ENCODE data around the gene CCDC181. TPM values are rescaled to one million over a fixed set of nuclear protein-coding genes. Genes with fewer than 3 reads are reported as not detected.
"Not testable (repeated sequence)": the region's sequence is repeated elsewhere in the genome, so short reads cannot be mapped to it uniquely, and the experiment has no call there.

CCDC181 gene
- total and polyA plus RNA-seq, 9 donors = 4.1 to 10.9 (median 5.8) TPM

GRCh38 chr1:169426174-169426705 lies 1.0 kb downstream of the CCDC181 start:
- Histone ChIP-seq H3K27me3 (no peaks in the 10 kb centered on the region), H3K9me3 (no peaks in the 10 kb centered on the region), H3K4me1 (ENCODE audit: insufficient read depth) (no peaks in the 10 kb centered on the region), H3K4me3 (no peak overlapping the region), H3K36me3 (no peaks in the 10 kb centered on the region), H3K27ac (no peak overlapping the region)
- intact Hi-C loops (cut with DNase I) = no loop called here
- WGBS, 3 donors = 29 to 47% (median 31%) methylated on average over 6 of the region's 6 CpGs
- TF ChIP-seq EP300 (IDR thresholded peaks at IDR 0.05) (no peak), CTCF (IDR thresholded peaks at IDR 0.05) (no peak)
- DNase-seq = no peak

- no peaks in the 10 kb centered on the region for H3K27me3 ChIP-seq
- no peak overlapping the region for H3K4me3 ChIP-seq
- WGBS, 3 donors = 90 to 96% (median 92%) methylated on average over 5 of the region's 5 CpGs
- intact Hi-C loops (cut with DNase I) = no loop called here
- DNase-seq = no peak
- no peaks in the 10 kb centered on the region for H3K36me3 ChIP-seq
- H3K27ac ChIP-seq = no peak overlapping the region
- TF ChIP-seq EP300 (IDR thresholded peaks at IDR 0.05) (no peak), POLR2A (IDR thresholded peaks at IDR 0.05) (no peak), CTCF (IDR thresholded peaks at IDR 0.05) (no peak)
- H3K4me1 ChIP-seq (ENCODE audit: insufficient read depth) = no peaks in the 10 kb centered on the region
- H3K9me3 ChIP-seq = no peaks in the 10 kb centered on the region
Observed at GRCh38 chr1:169421309-169421708, 6.0 kb downstream of the CCDC181 start.

GRCh38 chr1:169414952-169415351 lies 12.3 kb downstream of the CCDC181 start:
- H3K4me1 ChIP-seq (ENCODE audit: insufficient read depth) = no peaks in the 10 kb centered on the region
- H3K4me3 ChIP-seq = no peak overlapping the region
- H3K36me3 ChIP-seq = no peaks in the 10 kb centered on the region
- no peak for TF ChIP-seq EP300 (IDR thresholded peaks at IDR 0.05)
- no peak for TF ChIP-seq POLR2A (IDR thresholded peaks at IDR 0.05)
- TF ChIP-seq CTCF (IDR thresholded peaks at IDR 0.05) = no peak
- WGBS, 3 donors = 86 to 91% (median 91%) methylated on average over 2 of the region's 2 CpGs
- no peaks in the 10 kb centered on the region for H3K9me3 ChIP-seq
- H3K27me3 ChIP-seq = no peaks in the 10 kb centered on the region
- intact Hi-C loops (cut with DNase I) = no loop called here
- no peak for DNase-seq
- no peak overlapping the region for H3K27ac ChIP-seq

GRCh38 chr1:169408340-169408739 lies 18.9 kb downstream of the CCDC181 start:
- DNase-seq; H3K4me1 ChIP-seq (ENCODE audit: insufficient read depth); H3K4me3 ChIP-seq; H3K9me3 ChIP-seq; H3K36me3 ChIP-seq; intact Hi-C loops (cut with DNase I); H3K27ac ChIP-seq; H3K27me3 ChIP-seq: not testable (repeated sequence)
- 83 to 100% (median 96%) methylated on average over 4 to 5 of the region's 5 CpGs for WGBS, 3 donors

GRCh38 chr1:169402578-169402977 lies 24.7 kb downstream of the CCDC181 start:
- H3K4me1 ChIP-seq (ENCODE audit: insufficient read depth); H3K27ac ChIP-seq; H3K9me3 ChIP-seq; intact Hi-C loops (cut with DNase I); H3K27me3 ChIP-seq; DNase-seq; H3K4me3 ChIP-seq; H3K36me3 ChIP-seq: not testable (repeated sequence)
- WGBS, 3 donors = 82 to 100% (median 93%) methylated on average over 1 of the region's 1 CpG
